H1 (cell line): ENCODE data around the gene ARL6IP6.

Experiments
- ATF2 ChIP-seq: IDR thresholded peaks from 2 replicates; pipeline ENCODE4 v1.6.1; 2012; ENCODE audit warnings: low read length, inconsistent platforms
- EGR1 ChIP-seq: IDR thresholded peaks from 2 replicates; pipeline ENCODE4 v1.6.1; 2011; ENCODE audit warnings: low read depth, low read length, borderline replicate concordance
- POLR2A ChIP-seq, 2 experiments: IDR thresholded peaks; 1 replicate in 1 of 2; 2 replicates in 1 of 2; pipeline ENCODE4 v1.6.1; 2011; ENCODE audit warnings: low read depth in 2 of 2, low read length in 2 of 2, mild to moderate bottlenecking in 2 of 2; ENCODE audit errors: control extremely low read depth in 1 of 2
- TF ChIP-seq, protein P1 (sequence below), 3 experiments: IDR thresholded peaks; 1 replicate in 2 of 3; 2 replicates in 1 of 3; pipeline versions ENCODE4 v1.5.1 to v1.6.1; 2011; ENCODE audit warnings: low read length in 3 of 3, mild to moderate bottlenecking in 3 of 3, inconsistent platforms in 2 of 3, low read depth in 1 of 3, moderate library complexity in 1 of 3; ENCODE audit not compliant: insufficient read depth in 1 of 3; ENCODE audit errors: control extremely low read depth in 1 of 3

DNA sequence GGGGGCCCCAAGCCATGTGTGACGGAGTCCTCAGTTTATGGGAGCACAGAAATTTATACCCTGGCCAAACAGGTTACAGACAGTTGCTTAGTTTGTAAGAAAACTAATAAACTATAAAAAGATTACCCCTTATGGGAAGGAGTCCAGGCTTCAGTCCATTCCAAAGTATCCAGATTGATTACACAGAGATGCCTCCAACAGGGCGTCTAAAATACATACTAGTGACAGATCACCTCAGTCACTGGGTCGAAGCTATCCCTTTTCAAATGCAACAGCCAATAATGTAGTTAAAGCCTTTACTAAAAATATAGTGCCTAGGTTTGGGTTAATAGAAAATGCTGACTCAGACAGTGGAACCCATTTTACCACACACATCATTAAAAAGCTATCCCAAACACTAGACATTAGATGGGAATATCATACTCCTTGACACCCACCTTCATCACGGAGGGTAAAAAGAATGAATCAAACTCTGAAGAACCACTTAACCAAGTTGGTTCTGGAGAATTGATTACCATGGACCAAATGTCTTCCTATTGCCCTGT, 11.9 kb upstream of the ARL6IP6 start:
- TF ChIP-seq, protein P1, sequence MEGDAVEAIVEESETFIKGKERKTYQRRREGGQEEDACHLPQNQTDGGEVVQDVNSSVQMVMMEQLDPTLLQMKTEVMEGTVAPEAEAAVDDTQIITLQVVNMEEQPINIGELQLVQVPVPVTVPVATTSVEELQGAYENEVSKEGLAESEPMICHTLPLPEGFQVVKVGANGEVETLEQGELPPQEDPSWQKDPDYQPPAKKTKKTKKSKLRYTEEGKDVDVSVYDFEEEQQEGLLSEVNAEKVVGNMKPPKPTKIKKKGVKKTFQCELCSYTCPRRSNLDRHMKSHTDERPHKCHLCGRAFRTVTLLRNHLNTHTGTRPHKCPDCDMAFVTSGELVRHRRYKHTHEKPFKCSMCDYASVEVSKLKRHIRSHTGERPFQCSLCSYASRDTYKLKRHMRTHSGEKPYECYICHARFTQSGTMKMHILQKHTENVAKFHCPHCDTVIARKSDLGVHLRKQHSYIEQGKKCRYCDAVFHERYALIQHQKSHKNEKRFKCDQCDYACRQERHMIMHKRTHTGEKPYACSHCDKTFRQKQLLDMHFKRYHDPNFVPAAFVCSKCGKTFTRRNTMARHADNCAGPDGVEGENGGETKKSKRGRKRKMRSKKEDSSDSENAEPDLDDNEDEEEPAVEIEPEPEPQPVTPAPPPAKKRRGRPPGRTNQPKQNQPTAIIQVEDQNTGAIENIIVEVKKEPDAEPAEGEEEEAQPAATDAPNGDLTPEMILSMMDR (IDR thresholded peaks at IDR 0.05; ENCODE audit: control extremely low read depth in 1 of 3, insufficient read depth in 1 of 3, low read depth in 1 of 3, low read length in 3 of 3): no peak
- TF ChIP-seq POLR2A (IDR thresholded peaks at IDR 0.05; ENCODE audit: control extremely low read depth in 1 of 2, low read depth in 2 of 2, low read length in 2 of 2) (no peak), ATF2 (no peak), EGR1 (no peak)
